HG02588 (cell line): ENCODE data around the gene ARMC2.
"Not testable (repeated sequence)": the region's sequence is repeated elsewhere in the genome, so short reads cannot be mapped to it uniquely, and the experiment has no call there.

Experiments used
- ATAC-seq: cut with Tn5 transposase; IDR thresholded peaks from one replicate; pipeline ENCODE4 v1.9.1; 2021; ENCODE audit warnings: mild to moderate bottlenecking, moderate library complexity; ENCODE audit not compliant: unreplicated experiment

The ARMC2 gene

DNA sequence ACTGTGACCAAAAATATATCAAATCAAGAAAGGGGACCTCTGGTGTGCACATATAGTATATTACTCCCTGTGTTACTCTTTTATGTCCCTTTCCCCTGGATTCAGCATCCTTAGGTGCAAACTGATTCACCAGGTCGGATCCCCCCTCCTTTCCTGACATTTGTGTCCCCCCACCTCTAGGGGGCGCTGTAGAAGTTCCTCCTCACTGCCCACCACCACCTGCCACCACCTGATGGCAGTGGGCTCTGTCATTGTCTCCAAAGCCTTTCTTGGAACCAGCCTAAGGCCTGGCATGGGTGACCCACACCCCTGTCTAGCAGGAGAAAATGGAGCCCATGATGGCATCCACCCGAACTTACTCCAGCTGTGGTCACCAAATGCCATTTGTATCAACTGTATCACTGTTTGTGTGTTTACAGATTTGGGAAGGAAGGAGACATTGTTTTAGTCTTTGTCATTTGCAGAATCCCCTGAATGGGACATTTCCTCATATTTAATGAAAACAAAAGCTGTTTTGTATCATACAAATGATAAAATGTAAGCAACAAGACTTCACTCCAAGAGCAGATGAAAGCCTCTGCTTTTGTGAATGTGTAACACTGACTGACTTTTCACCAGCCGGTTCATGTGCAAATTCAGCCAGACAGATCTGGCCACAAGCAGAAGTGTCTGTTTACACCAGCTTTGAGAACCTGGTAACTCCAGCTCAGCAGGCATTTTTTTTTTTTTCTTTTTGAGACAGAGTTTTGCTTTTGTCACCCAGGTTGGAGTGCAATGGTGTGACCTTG lies 66.2 kb downstream of the ARMC2 start:
- no peak for ATAC-seq

DNA sequence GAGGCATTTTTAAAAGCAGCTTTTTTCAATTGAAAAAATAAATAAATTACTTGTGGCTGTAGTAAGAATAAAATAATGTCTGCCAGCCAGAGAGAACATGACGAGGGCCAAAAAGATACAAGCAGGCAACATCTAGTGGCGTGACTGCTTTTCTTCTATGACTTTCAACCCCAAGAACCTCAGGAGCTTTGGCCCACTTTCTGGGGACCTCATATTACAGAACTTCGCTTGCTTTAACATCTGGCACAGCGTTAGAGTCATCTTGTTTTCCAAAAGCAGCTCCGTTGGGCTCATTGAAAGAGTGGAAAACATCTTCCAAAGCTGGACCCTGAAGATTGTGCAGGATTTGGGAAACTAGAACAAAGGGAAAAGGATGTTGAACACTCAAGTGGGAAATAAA lies 67.0 kb downstream of the ARMC2 start:
- no peak for ATAC-seq

DNA sequence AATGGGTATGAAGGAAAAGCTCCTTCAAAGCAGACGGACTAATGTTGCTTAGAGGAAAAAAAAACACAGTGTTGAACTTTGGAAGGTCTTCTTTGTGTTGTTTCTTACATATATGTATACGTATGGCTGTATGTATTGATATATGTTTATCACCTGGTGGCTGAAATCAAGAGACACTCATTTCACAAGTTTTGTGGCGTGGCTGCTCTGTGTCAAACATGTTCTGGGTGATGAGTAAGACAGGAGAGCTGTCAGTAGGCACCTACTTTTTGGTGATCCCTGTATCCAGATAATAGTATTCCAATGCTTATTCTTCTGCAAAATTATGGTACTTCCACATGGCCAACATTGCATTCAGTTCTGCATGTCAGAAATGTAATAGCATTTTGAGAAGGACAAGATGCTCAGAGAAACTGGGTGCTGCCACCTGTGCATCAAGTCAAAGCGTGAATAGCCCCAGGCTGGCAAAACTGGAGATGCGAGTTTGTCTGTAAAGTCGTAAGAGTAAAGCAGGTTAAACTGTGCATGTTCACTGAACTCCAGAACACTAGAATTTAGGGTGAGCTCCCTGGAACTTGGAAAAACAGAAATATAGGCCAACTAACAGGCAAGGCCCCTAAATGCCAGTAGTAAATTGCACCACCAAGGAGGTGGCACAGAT lies 67.9 kb downstream of the ARMC2 start:
- ATAC-seq = no peak

GRCh38 chr6:108920751-108921150 lies 72.5 kb downstream of the ARMC2 start:
- no peak for ATAC-seq

DNA sequence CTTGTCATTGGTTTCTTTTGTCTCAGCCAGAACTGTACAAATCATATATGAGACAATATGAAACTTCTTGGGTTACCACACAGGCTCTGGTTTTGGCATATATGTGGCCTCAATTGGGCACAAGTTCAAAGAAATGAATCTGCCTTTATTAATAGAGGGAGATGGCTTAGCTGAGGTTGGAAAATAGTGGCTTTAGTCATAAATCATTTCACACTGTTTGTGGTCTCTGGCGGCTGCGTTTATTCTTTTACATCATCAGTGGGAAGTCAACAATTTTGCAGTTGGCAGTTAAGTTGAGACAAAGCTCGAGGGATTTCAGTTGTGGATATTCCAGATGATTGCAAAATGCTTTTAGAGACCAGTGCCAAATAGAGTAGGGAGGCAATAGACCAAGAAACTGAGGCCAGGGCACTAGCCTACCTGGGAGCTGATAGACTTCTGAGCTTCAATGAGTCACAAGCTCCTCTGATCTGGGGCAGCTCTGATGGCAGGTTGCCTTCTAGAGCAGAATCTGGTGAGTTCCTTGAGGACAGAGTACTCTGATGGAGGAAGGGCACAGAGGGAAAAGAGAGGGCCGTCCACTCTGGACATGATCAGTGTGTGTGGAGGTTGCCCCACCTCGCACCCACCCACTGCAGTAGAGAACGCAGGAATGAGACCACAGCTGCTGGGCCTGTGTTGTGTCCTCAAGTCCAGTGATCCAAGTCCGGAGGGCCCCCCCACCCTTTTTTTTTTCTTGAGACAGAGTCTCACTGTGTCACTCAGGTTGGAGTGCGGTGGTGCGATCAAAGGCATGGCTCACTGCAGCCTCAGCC lies 73.5 kb downstream of the ARMC2 start:
- ATAC-seq = no peak

DNA sequence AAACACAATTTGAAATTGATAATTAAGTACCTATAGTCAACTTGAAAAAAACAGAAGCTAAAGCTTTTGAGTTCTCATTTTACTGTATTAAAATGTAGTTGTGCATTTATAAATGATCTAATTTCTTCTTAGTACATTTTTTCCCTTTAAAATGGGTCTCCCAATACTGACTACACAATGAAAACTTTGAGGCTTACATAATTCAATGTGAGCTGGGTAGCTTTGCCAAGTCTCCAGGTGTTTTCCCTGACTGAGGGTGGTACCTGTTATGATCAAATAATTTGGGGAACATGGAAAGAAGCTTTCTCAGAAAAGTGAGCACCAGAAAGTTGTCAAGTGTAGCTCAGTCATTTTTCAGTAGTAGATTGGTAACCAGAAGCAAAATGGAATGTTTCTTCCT lies 74.3 kb downstream of the ARMC2 start:
- ATAC-seq = no peak

DNA sequence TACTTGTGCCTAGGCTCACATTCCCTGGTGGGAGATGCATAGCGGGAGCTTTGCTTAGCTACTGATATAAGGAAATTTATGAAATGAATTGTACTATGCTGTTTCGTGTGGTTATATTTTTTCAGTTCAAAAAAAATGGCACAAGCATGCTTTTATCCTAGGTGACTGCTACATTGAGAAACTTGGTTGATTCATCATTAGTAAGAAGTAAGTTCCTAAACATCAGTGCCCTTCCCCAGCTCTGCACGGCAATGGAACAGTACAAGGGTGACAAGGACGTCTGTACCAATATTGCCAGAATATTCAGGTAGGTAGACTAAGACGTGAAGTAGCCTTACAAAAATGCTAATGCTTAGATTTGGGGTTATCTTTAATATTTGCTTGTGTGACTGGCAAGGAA lies 79.7 kb downstream of the ARMC2 start:
- no peak for ATAC-seq

- ATAC-seq = no peak
These were observed 80.4 kb downstream of the ARMC2 start for GRCh38 chr6:108928650-108929049.

GRCh38 chr6:108931090-108931489 lies 82.9 kb downstream of the ARMC2 start:
- not testable (repeated sequence) for ATAC-seq

DNA sequence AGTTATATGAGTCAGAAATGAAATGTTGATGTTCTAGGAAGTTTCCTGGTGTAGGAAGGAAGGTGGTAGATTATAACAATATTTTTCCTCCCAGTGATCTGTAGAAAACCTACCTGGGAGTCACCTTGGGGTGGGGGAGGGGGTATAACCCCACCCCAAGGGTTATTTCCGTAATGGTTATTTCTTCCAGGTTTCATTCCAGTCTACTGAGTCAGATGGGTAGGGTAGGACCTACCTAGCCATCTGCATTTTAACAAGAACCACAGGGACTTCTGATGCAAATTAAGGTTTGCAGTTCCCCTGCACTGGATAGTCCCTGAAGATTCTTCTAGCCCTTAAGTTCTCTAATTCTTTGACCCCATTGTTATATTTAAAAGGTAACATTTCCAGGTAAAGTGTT lies 88.9 kb downstream of the ARMC2 start:
- no peak for ATAC-seq

GRCh38 chr6:108940741-108941140 lies 92.5 kb downstream of the ARMC2 start:
- no peak for ATAC-seq

DNA sequence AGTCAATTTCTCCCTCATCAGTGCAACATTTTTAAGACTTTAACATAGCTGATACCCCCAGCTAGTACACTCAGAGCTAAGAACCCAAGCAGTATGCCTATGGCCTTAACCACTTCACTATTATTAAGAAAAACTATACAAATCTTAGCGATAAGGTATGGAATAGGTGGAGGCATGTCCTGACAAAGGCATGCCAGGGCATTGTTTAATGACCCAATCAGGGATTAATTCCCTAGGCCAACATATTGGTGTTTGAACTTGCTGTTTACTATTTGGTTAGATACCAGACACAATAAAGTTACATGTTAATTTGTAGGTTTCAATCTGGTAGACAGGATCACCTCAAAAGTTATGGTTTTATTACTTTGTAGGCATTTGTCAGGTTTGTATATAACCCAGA lies 93.1 kb downstream of the ARMC2 start:
- ATAC-seq = no peak

DNA sequence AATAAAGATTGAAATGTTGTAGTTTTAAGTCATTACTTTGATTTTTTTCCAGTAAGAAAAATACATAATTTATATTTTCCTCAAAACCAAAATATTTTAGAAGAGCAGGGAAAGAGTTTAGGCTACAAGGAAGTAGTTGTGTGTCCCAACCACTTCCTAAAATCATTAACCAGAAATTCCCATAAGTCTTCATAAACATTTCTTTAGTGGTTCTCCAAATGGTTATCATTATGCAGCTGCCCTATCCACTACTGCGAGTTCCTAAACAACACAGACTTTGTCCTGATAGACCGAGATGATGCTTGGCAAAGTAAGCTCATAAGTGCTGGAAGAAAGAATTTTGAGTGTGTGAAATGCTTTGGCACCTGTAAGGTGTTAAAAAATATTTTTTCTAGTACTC lies 93.6 kb downstream of the ARMC2 start:
- ATAC-seq = no peak

DNA sequence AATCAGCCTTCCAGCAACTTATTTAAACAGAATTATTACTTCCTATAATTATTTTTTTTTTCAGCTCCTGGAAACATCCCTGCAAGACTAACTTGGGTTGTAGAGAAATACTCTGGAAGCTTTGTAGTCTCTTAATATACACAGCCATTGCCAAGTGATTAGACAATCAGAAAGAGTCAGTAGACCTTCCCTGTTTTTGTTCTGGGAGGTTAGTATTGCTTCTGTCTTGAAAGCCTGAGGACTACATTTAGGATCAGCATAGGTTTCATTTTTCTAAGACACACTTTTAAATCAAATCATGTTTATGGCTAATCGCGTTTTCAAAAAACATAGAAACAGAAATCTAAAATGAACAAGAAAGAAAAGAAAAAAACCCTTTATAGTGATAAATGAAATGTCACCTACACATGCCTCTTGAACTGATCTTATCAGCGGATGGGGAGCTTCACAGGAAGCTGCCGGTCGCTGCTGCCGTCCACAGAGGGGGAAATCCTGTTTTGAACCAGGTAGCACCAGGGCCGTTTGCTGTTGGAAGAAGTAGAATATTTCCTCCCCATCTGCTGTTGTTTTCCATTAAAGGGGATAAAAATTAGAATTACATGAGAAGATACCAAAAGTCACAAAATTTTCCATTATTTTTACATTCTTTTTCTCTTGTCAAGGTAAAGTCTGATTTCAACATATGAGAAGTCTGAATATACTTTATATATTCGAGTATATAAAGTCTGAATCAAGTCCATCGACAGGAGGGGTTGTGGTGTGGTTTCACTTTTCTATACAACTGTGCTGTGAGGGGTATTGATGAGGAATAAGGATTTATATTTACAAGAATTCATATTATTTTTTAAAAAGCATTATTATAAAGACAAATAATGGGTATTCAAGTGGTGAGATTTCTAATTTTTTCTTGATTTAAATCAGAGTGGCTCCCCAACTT lies 94.6 kb downstream of the ARMC2 start:
- no peak for ATAC-seq

- no peak for ATAC-seq
These were observed 95.8 kb downstream of the ARMC2 start for GRCh38 chr6:108944071-108944470.

DNA sequence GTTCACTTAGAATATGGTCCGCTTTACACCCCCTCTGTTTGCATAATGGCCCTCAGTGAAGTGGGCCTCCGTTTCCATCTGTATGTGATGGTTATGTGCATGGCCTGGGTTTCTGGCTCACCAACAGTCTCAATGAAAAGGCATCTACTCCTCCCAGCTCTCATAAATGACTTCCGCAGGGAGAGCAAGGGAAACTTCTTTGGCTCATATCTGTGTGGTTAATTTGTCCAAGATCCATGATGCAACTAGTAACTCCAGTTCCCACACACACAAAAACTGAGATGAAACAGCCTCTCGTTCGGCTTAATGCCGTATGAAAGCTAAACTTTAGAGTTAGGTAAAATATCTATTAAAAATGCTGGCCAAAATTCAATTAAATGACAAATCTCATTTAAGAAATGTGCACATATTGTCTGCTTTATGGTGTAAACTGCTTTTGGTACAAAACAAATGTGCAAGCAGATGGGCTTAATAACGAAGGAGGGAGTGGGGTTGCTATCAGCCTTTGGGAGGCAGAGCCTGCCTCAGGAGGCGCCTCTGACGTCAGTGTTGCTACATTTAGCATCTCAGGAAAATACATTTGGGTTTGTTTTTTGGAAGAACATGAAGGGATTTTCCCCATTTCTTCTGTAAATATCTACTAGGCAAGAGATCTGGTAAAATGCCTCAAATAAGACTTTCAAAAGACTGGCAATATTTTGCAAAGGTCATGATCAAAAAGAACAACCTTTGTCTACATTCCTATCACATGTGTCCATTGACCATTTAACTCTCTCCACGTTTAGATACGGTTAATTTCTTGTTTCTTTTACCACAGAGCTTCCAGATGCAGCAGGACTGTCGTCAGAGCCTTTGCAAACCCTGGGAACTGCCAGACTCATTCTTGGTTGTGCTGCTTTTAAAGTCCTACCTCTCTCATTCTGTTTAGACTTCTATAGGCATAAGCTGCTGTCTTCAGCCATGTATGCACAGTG lies 96.8 kb downstream of the ARMC2 start:
- ATAC-seq = no peak

- ATAC-seq = no peak
These were observed 97.5 kb downstream of the ARMC2 start for GRCh38 chr6:108945681-108946159.

GRCh38 chr6:108946695-108947094 lies 98.5 kb downstream of the ARMC2 start:
- no peak for ATAC-seq

- ATAC-seq = no peak
These were observed 99.1 kb downstream of the ARMC2 start for GRCh38 chr6:108947114-108947854.
